ENCODE data around the gene PLXNA2.

Gene PLXNA2

GRCh38 chr1:208159555-208160258 is 84.5 kb downstream of the PLXNA2 start:
- TF ChIP-seq, protein P1, sequence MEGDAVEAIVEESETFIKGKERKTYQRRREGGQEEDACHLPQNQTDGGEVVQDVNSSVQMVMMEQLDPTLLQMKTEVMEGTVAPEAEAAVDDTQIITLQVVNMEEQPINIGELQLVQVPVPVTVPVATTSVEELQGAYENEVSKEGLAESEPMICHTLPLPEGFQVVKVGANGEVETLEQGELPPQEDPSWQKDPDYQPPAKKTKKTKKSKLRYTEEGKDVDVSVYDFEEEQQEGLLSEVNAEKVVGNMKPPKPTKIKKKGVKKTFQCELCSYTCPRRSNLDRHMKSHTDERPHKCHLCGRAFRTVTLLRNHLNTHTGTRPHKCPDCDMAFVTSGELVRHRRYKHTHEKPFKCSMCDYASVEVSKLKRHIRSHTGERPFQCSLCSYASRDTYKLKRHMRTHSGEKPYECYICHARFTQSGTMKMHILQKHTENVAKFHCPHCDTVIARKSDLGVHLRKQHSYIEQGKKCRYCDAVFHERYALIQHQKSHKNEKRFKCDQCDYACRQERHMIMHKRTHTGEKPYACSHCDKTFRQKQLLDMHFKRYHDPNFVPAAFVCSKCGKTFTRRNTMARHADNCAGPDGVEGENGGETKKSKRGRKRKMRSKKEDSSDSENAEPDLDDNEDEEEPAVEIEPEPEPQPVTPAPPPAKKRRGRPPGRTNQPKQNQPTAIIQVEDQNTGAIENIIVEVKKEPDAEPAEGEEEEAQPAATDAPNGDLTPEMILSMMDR (IDR thresholded peaks at IDR 0.05; ENCODE audit: insufficient read depth, low read length, missing control alignments): no peak
- ChIA-PET POLR2A (interaction anchor here (0.6 to 1.1 kb wide), 2 partner anchors 22 to 23 kb away, joined by 3 read pairs; no protein-coding TSS in a partner anchor), CTCF (interaction anchor here (0.9 to 4.6 kb wide), 7 partner anchors 10 to 78 kb away, joined by 3 to 37 read pairs (median 5); no protein-coding TSS in a partner anchor)

GRCh38 chr1:208158640-208159554 is 85.3 kb downstream of the PLXNA2 start:
- CTCF ChIA-PET: interaction anchor here (0.8 to 4.6 kb wide), 10 partner anchors 8 to 79 kb away, joined by 3 to 37 read pairs (median 4); no protein-coding TSS in a partner anchor
- TF ChIP-seq, protein P1 (IDR thresholded peaks at IDR 0.05; ENCODE audit: insufficient read depth, low read length, missing control alignments): no peak
- H3K4me3 ChIP-seq (ENCODE audit: low read depth, low read length): no peak overlapping the region
- POLR2A ChIA-PET: interaction anchor here (1.1 kb wide), 1 partner anchor 22 kb away, joined by 3 read pairs; no protein-coding TSS in a partner anchor
- DNase-seq (ENCODE audit: low read depth, low spot score): no peak

More at GRCh38 chr1:208159555-208160258, 84.5 kb downstream of the PLXNA2 start:
- no peak overlapping the region for H3K4me3 ChIP-seq (ENCODE audit: low read depth, low read length)
- peak; percentile 65 for DNase-seq (ENCODE audit: low read depth, low spot score)

DNA sequence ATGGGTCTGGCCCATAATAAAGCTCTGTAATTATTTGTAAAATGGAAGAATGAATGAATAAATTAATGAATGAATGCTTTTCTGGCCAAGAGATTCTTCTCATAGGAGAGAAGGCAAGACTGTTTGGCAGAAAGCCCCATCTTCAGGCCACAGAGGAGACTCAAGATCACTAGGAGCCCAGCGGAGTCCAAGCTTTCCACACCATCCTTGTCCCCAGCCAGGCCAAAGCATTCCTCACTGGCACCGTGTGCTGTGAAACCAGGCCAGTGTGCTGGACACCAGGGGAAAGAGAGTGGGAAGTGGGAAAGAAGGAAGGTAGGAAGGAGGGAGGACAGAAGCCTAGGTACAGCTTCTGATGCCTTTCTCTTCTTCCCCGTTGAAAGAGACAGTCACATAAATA is 86.4 kb downstream of the PLXNA2 start:
- ChIA-PET POLR2A (no interaction called here), CTCF (interaction anchor here (0.8 to 4.6 kb wide), 5 partner anchors 8 to 80 kb away, joined by 3 to 37 read pairs (median 4); no protein-coding TSS in a partner anchor)
- TF ChIP-seq, protein P1 (IDR thresholded peaks at IDR 0.05; ENCODE audit: insufficient read depth, low read length, missing control alignments): no peak
- DNase-seq (ENCODE audit: low read depth, low spot score): no peak
- H3K4me3 ChIP-seq (ENCODE audit: low read depth, low read length): no peak overlapping the region

DNA sequence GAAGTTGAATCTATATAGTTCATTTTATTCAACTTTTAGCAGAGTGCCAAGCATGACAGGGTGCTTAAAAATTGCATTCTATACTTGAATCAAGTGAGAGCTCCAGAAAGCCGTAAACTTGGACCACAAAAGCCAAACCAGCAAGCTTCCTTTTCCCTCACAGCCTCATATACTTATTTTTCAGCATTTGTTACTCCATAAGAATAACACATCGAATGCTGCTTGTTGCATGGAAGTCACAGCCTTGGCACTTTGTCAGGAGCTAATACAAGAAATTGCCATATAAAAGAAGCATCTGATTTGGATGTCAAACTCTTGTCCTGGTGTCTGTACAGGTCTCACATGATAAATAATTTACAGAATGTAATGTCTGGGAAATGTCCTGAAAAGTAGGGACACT is 87.4 kb downstream of the PLXNA2 start:
- TF ChIP-seq, protein P1 (IDR thresholded peaks at IDR 0.05; ENCODE audit: insufficient read depth, low read length, missing control alignments): no peak
- ChIA-PET POLR2A (no interaction called here), CTCF (interaction anchor here (1.3 kb wide), 1 partner anchor 25 kb away, joined by 5 read pairs; no protein-coding TSS in a partner anchor)
- H3K4me3 ChIP-seq (ENCODE audit: low read depth, low read length): no peak overlapping the region
- no peak for DNase-seq (ENCODE audit: low read depth, low spot score)

DNA sequence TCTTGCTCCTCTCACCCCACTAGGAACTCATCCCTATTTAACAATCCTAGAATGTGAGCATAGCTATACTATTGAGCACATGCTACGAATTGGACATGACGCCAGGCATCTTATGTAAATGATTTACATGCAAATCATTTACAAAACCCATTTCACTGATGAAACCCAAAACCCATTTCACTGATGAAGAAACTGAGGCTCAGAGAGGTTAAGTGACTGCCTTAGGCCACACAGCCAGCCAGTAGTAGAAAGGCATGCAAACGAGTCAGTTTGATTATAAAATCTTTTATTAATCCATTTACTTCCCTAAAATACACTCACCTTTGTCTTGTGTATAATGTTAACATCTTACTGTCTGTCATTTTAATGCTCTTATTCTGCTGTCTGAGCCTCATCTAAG is 87.9 kb downstream of the PLXNA2 start:
- POLR2A ChIA-PET: no interaction called here
- TF ChIP-seq, protein P1 (IDR thresholded peaks at IDR 0.05; ENCODE audit: insufficient read depth, low read length, missing control alignments): no peak
- CTCF ChIA-PET: interaction anchor here (1.3 kb wide), 1 partner anchor 24 kb away, joined by 5 read pairs; no protein-coding TSS in a partner anchor

More for the DNA sequence above, 87.9 kb downstream of the PLXNA2 start:
- DNase-seq (ENCODE audit: low read depth, low spot score): no peak
- no peak overlapping the region for H3K4me3 ChIP-seq (ENCODE audit: low read depth, low read length)
